Measurements from ENCODE around the gene BMPR1A.

Gene BMPR1A

GRCh38 chr10:86958116-86958900 lies 201.9 kb downstream of the BMPR1A start, which contains the start of gene SNCG:
TSS of gene SNCG (plus strand) at chr10:86958599. CDS start at chr10:86958698, 99 bp downstream.
- DNase-seq: no peak

- DNase-seq: no peak
Observed at GRCh38 chr10:86958901-86959736, 202.7 kb downstream of the BMPR1A start.

DNA sequence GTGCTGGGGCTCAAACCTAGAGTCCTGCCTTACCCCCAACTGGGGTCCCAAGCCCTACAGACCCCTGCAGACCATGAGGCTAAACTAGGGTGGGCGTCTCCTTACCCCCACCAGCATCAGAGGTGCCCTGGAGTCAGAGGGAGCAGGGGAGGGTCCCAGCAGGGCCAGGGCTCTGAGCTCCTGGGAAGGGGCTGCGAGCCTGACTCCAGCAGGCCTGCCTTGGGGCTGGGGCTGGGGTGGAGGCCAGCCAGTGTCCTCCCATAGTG lies 203.3 kb downstream of the BMPR1A start:
- DNase-seq: no peak

GRCh38 chr10:86960003-86960862 lies 203.8 kb downstream of the BMPR1A start:
- no peak for DNase-seq

DNA sequence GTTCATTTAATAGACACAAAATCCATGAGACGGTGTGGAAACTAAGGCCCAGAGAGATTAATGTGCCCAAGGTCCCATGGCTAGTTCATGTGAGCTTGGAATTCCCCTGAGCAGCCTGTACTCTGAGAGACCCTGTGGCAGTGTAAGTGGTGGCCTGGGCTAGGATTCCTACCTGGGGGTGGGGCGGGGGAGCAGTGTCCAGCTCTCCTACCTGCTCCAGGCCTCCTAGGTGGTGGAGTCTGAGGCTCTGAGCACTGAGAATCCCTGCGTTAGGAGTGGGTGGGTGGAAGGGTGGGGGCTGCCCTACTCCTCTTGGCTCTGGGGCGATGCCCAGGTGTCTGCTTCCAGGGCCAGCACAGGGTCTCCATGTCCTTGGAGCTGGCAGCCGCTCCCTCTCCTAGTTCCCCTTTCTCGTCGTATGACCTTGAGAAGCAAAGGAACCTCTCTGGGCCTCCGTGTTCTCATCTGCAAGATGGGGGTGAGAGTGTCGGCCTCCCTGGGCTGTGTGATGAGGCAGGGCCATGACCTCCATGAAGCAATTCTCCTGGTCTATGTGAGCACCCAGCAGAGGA lies 204.5 kb downstream of the BMPR1A start:
- no peak for DNase-seq

- DNase-seq: no peak
Observed at GRCh38 chr10:86961481-86962091, 205.2 kb downstream of the BMPR1A start.

DNA sequence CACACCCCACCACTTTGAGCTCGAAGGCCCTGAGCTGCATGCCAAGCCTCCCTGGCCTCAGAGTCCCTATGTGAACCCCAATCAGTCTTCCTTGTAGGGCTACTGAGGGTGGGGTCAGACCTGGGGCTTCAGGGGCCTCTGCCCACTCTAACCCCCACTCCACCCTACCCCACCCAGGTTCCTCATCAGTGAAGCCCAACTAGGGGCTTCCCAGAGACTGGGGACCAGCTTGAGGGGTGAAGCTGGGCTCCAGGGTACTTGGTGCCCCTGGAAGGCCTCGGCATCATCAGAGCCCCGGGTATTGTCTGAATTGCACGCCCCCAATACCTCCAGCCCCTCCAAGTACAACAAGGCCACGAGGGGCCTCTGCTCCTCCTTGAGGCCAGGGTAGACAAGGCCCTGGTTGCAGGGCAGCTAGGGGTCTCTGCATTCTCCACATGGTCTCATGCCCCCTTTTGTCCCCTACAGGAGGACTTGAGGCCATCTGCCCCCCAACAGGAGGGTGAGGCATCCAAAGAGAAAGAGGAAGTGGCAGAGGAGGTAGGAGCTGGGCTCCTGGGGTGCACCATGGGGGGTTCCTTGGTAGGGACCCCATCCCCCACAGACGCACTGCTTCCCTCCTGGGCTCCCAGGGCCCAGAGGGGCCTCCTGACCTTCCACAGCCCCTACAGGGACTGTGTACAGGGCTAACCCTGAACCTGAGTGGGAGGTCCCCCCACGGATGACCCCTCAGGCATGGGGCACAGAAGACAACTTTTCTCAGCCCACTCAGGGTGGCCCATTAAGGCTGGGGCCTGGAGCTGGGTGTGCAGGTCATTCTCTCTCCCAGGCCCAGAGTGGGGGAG lies 205.9 kb downstream of the BMPR1A start:
- no peak for DNase-seq

GRCh38 chr10:86962981-86963310 lies 206.5 kb downstream of the BMPR1A start:
- no peak for DNase-seq

GRCh38 chr10:86963341-86963919 lies 207.0 kb downstream of the BMPR1A start:
- DNase-seq: no peak

- DNase-seq: no peak
Observed at GRCh38 chr10:86964061-86964846, 207.8 kb downstream of the BMPR1A start.

- no peak for DNase-seq
Observed at GRCh38 chr10:86964847-86965190, 208.4 kb downstream of the BMPR1A start.

DNA sequence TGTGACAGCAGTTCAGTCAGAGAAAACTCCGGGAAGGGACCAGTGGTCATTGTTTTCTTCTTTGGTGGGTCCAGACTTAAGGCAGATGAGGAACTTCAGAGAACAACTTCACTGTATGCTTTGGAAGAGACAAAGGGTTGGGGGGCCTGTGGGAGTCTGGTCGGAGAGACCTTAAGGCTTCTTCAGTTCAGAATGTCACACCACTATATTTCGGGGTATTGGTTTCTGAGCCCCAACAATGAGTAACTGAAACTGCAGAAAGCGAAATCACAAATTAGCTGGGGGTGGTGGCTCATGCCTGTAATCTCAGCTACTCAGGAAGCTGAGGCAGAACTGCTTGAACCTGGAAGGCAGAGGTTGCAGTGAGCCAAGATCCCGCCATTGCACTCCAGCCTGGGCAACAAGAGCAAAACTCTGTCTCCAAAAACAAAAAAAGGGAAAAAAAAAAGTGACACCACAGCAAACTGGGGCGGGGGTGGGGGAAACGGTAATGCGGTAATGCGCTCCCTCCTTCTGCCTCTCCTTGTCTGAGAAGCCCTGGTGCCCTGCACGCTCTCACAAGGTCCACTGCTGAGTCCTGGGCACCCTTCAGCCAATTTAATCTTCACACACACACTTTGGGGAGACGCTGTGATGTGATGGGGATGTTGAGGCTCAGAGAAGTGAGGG lies 209.7 kb downstream of the BMPR1A start:
- DNase-seq: no peak

DNA sequence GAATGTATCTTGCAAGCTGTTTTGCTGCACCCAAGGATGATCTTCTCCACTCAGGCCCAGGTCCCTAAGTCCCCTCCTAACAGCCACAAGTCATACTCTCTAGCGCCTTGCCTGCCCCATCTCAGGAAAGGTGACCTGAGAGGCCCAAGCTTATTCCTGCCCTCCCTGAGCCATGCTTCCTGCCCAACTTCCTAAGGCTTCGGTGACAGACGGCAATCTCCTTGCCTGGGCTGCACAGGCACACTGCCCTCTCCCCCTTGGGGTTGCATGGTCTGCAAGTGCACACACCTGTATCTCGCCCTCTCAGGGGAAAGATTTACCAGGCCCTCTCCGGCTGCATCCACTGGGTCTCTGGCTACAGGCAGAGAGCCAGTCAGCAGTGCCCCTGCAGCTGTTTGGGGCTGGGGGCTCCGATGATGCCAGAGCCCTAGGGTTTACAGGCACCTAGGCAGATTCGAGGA lies 211.1 kb downstream of the BMPR1A start:
- no peak for DNase-seq

GRCh38 chr10:86968271-86968993 lies 212.0 kb downstream of the BMPR1A start, which contains the start of gene ADIRF:
TSS of gene ADIRF (plus strand) at chr10:86968482. CDS start at chr10:86968545, 63 bp downstream.
- DNase-seq: no peak

GRCh38 chr10:86968994-86969355 lies 212.6 kb downstream of the BMPR1A start:
- DNase-seq: no peak

DNA sequence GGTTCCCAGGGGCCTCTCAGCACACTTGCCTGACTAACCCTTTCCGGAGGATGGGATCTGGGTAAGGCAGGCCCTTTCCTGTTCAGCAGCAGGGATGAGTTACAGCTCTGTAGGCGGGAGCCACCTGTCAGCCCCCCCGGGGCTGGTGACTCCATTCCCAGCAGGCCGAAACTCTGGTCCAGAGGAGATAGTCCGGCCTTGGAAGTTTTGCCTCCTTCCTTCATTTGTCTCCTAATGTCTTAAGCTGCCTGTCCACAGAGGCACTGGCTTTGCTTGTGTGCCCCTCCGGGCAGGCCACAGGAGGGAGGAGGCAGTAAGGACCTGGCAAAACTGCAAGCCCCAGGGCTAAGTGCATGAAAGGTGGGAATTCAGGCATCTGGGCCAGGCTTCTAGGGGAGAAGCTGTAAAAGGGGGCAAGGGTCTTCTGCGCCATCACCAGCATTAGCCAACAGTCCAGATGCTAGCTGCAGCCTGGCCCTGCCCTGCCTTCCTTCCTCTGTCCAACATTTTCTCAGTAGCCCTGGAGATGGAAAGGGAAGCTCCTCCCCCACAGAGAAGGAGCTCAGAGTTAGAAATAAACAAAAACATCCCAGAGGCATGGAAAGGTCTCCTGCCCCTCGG lies 213.1 kb downstream of the BMPR1A start:
- DNase-seq: no peak

DNA sequence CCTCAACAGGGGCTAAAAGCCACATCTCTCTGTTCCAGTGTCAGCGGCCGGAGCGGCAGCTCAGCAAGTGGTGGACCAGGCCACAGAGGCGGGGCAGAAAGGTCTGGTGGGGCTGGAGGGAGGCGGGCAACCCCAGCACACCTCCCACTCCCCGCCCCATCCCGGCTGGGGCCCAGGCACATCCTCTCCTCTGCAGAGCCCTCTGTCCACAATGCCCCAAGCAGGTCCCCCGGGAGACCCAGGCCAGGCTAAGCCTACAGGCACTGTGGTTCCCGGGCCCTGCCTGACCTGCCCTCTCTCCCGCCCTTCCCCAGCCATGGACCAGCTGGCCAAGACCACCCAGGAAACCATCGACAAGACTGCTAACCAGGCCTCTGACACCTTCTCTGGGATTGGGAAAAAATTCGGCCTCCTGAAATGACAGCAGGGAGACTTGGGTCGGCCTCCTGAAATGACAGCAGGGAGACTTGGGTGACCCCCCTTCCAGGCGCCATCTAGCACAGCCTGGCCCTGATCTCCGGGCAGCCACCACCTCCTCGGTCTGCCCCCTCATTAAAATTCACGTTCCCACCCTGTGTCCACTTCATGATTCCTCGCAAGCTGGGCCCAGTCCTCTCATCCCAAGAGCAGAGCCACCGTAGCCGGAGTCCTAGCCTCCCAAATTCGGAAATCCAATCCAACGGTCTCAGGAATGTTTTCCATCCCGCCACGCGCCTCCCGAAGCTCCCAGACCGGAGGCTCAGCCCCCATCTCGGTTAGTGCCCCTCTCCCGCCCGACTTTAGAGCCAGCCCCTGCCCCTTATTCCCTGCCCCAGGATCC lies 214.0 kb downstream of the BMPR1A start:
- DNase-seq: no peak

GRCh38 chr10:86970982-86971231 lies 214.5 kb downstream of the BMPR1A start:
- no peak for DNase-seq
